Nucleus accumbens (tissue), 56 donors: ENCODE results near the gene REPS1.

Experiments used
- DNase-seq, 56 donors: peaks; one replicate each; lab custom pipeline; 2025; lab: John Stamatoyannopoulos, UW

Gene REPS1

DNA sequence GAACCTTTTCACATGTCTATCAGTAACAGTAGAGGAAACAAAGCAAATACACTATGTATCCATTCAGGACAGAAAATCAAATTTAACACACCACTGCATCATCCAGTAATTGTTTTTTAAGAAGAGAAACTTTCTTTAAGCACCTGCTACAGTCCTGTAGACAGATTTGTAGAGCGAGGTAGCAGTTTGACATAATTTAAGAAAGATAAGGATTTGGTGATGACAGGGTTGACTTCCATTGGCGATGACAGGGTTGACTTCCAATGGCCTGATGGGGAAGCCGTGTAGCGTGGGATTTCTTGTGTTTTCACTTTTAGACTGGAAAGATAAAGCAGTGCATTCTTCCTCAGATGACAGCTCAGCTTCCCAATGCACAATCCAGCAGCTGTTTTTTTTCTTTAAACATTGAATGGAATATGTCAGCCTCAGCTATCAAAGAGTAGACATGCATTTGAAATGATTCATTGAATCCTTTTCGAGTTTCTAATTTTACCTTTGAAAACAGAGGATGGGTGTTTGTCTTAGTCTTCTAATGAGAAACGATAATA lies 123.6 kb downstream of the REPS1 start:
- DNase-seq = no peak

DNA sequence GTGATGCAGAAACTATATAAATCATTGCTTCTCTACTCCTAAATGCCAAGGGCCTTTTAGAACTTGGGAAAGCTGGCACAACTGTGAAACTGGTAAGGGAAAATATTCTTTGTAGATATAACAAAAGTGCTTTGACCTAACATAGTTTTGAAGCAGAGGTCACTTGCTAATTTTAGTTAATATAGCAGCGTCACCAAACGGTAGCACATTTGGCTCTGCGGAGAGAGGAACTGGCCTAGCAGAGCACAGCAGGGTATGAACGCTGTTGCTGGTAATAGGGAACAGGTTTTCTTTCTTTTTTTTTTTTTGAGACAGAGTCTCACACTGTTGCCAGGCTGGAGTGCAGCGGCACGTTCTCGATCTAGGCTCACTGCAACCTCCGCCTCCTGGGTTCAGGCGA lies 124.7 kb downstream of the REPS1 start:
- no peak for DNase-seq

DNA sequence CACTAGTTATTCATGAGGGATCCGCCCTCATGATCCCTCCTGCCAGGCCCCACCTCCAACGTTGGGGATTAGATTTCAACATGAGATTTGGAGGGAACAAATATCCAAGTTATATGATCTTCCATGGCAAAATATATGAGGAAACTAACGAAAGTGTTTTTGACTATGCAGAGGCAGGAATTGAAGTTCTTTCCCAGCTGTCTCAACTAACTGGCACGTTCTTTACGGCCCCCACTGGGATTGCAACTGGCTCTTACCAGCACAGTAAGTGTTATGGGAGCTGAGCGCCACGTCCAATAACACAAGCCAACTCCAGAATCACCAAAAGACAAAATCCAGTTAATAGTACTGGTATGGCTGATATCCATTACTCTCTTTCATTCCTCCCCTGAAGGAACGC lies 125.6 kb downstream of the REPS1 start:
- DNase-seq = no peak

DNA sequence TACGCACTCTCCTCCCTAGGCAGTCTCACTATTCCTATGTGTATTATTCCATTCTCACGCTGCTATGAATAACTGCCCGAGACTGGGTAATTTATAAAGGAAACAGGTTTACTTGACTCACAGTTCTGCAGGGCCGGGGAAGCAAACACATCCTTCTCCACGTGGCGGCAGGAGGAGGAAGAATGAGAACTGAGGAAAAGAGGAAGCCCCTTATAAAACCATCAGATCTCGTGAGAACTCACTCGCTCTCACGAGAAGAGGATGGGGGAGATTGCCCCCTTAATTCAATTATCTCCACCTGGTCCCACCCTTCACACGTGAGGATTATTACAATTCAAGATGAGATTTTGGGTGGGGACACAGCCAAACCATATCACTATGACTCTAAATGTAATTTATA lies 130.3 kb downstream of the REPS1 start:
- DNase-seq = no peak

DNA sequence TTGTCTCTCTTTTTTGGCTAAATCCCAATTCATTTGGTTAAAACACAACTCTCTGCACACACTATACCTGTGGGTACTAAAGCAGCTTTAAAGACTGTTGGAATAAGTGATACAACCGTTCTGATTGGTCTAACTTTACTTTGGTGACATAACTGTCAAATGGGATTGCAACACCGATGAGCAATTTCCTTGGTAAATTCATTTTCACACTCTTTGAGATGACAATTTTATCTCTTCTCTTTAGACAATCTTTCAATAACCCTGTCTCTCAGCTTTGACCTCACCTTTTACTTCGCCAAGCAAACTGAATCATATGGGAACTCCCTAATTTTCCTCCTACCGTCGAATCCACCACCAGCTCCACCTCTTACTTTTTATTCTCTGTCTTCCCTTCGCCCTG lies 131.4 kb downstream of the REPS1 start:
- DNase-seq = no peak
